HepG2 (cell line): Measurements from ENCODE around the gene IRF7. TPM values are rescaled to one million over a fixed set of nuclear protein-coding genes. Genes with fewer than 3 reads are reported as not detected.

Source experiments
- CHD2 ChIP-seq: IDR thresholded peaks from 2 replicates; pipeline ENCODE4 v1.6.1; 2011; ENCODE audit warnings: low read depth, low read length, improper control_type of control experiment
- HMG20A ChIP-seq: IDR thresholded peaks from 2 replicates; pipeline ENCODE4 v1.6.1; 2016; ENCODE audit warnings: borderline replicate concordance
- NFKB2 ChIP-seq: sonication (generic); formaldehyde crosslinking; IDR thresholded peaks from 2 replicates; pipeline ENCODE4 v1.4.0; 2020; ENCODE audit warnings: missing genetic modification reagents, borderline replicate concordance
- NFKBIZ ChIP-seq: IDR thresholded peaks from 2 replicates; pipeline ENCODE4 v1.6.1; 2018; ENCODE audit warnings: missing genetic modification reagents, missing compliant biosample characterization
- NR3C1 ChIP-seq: sonication (generic); formaldehyde crosslinking; IDR thresholded peaks from 2 replicates; pipeline ENCODE4 v1.4.0; 2020; ENCODE audit warnings: missing genetic modification reagents
- RNF2 ChIP-seq: fragments of 450-650 bp; conservative IDR thresholded peaks from 2 replicates; pipeline ENCODE4 v1.6.1; 2016; ENCODE audit warnings: low read depth
- SIN3B ChIP-seq: fragments of 150-350 bp; IDR thresholded peaks from 2 replicates; pipeline ENCODE4 v1.6.1; 2014; ENCODE audit warnings: low read length
- SMYD3 ChIP-seq: sonication (generic); formaldehyde crosslinking; IDR thresholded peaks from 2 replicates; pipeline ENCODE4 v1.8.1; 2023; ENCODE audit warnings: mild to moderate bottlenecking, missing genetic modification reagents
- SNAI1 ChIP-seq: sonication (generic); formaldehyde crosslinking; IDR thresholded peaks from 2 replicates; pipeline ENCODE4 v1.5.0; 2020; ENCODE audit warnings: mild to moderate bottlenecking, missing genetic modification reagents, borderline replicate concordance
- TCF12 ChIP-seq, 2 experiments: fragments of 450-650 bp in 1 of 2; sonication (generic) in 1 of 2; formaldehyde crosslinking in 1 of 2; IDR thresholded peaks; 2 replicates each; pipeline versions ENCODE4 v1.6.1 to v1.8.0; 2017 to 2022; ENCODE audit warnings: antibody characterized with exemption in 1 of 2, mild to moderate bottlenecking in 1 of 2, missing genetic modification reagents in 1 of 2, moderate library complexity in 1 of 2
- ZC3H13 ChIP-seq: sonication (generic); formaldehyde crosslinking; IDR thresholded peaks from 2 replicates; pipeline ENCODE4 v1.8.1; 2023; ENCODE audit warnings: mild to moderate bottlenecking, missing genetic modification reagents, moderate library complexity
- ZFYVE20 ChIP-seq: sonication (generic); formaldehyde crosslinking; IDR thresholded peaks from 2 replicates; pipeline ENCODE4 v1.8.0; 2023; ENCODE audit warnings: low read depth, mild to moderate bottlenecking, moderate library complexity, missing genetic modification reagents, borderline replicate concordance
- ZNF367 ChIP-seq: sonication (generic); formaldehyde crosslinking; IDR thresholded peaks from 2 replicates; pipeline ENCODE4 v1.4.0; 2020; ENCODE audit warnings: missing genetic modification reagents, borderline replicate concordance
- ZNF543 ChIP-seq: sonication (generic); formaldehyde crosslinking; IDR thresholded peaks from 2 replicates; pipeline ENCODE4 v1.4.0; 2020; ENCODE audit warnings: mild to moderate bottlenecking, missing genetic modification reagents
- ZNF589 ChIP-seq: sonication (generic); formaldehyde crosslinking; conservative IDR thresholded peaks from 2 replicates; pipeline ENCODE4 v1.8.0; 2022; ENCODE audit warnings: mild to moderate bottlenecking, moderate library complexity, missing genetic modification reagents
- ZNF670 ChIP-seq: sonication (generic); formaldehyde crosslinking; IDR thresholded peaks from 2 replicates; pipeline ENCODE4 v1.8.0; 2022; ENCODE audit warnings: mild to moderate bottlenecking, missing genetic modification reagents, borderline replicate concordance
- polyA plus RNA-seq, 8 experiments: library from polyadenylated mRNA; depleted of rRNA in 3 of 8; stranded (reverse) in 7 of 8; unstranded in 1 of 8; fragments of >200 nt; fragmentation: Illumina TruSeq in 4 of 8; extraction: Trizol in 4 of 8; gene quantifications; 2 replicates each; pipeline versions ENCODE4 v1.2.1 to v1.2.3, GENCODE V29; 2011 to 2016; ENCODE audit warnings: low read depth in 4 of 8, missing spikeins in 1 of 8, mixed read lengths in 1 of 8; ENCODE audit not compliant: insufficient read depth in 1 of 8
- total RNA-seq, 5 experiments: library from RNA; depleted of rRNA; stranded (reverse); fragments of >200 nt; fragmentation: Illumina TruSeq; extraction: Trizol; gene quantifications; 2 replicates each; pipeline ENCODE4 v1.2.3, GENCODE V29; 2016; ENCODE audit warnings: low read depth in 1 of 5
- TF ChIP-seq, protein P1 (sequence below): sonication (generic); formaldehyde crosslinking; IDR thresholded peaks from 2 replicates; pipeline ENCODE4 v1.8.1; 2023; ENCODE audit warnings: mild to moderate bottlenecking, inconsistent platforms, moderate library complexity, missing genetic modification reagents, borderline replicate concordance
- TF ChIP-seq, protein P2 (sequence below): sonication (generic); formaldehyde crosslinking; IDR thresholded peaks from 2 replicates; pipeline ENCODE4 v1.8.0; 2023; ENCODE audit warnings: mild to moderate bottlenecking, missing genetic modification reagents

The IRF7 gene
- total and polyA plus RNA-seq, 2 of the 13 experiments (the other 11 are each of a cell fraction or from before 2014, with no cell fraction given): not detected

DNA sequence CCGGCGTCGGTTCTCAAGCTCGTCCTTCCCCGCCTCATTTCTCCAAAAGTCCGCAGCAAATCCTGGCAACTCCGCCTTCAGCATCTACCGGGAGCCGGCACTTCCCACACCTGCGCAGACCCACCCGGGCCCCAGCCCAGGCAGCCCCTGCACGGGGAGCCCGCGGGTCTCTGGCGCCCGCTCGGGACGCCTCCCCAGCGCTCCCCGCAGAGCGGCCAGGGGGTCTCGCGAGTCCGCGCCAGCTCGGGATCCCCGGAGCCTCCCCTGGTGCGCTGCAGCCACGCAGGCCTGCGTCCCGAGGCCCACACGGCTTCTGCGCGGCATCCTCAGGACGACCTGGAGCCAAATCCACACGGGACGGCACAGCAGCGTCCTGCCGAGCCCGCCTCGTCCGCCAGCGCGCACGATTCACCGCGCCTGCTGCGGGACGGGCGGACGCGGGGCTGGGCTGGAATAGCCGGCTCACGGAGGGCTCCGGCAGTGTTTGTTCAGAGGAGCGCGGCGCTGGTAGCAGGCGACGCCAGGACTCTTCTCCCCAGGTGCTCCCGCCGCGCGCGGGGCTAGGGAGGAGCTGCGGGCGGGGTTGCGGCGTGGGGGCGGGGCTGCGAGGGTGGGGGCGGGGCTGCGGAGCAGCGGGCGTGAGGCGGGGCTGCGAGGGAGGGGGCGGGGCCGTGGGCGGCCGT is 40.3 kb downstream of the IRF7 start (continued):
- TF ChIP-seq, protein P1, sequence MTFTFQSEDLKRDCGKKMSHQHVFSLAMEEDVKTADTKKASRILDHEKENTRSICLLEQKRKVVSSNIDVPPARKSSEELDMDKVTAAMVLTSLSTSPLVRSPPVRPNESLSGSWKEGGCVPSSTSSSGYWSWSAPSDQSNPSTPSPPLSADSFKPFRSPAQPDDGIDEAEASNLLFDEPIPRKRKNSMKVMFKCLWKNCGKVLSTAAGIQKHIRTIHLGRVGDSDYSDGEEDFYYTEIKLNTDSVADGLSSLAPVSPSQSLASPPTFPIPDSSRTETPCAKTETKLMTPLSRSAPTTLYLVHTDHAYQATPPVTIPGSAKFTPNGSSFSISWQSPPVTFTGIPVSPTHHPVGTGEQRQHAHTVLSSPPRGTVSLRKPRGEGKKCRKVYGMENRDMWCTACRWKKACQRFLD (CRISPR knock-in tag): peak; percentile 45; the same call in 1 of the 2 replicates
- TF ChIP-seq SNAI1 (CRISPR knock-in tag): 0 out of 2 replicates have a peak, but pooled peaks have one; percentile 76
- no peak for TF ChIP-seq NFKBIZ
- no peak for TF ChIP-seq ZNF589 (CRISPR knock-in tag)
- TF ChIP-seq TCF12 (IDR thresholded peaks at IDR 0.05): no peak
- TF ChIP-seq TCF12 (CRISPR knock-in tag; IDR thresholded peaks at IDR 0.05): peak; percentile 84
- no peak for TF ChIP-seq SMYD3
- TF ChIP-seq RNF2: peak; percentile 59; the same call in 1 of the 2 replicates
- TF ChIP-seq ZC3H13 (CRISPR knock-in tag): peak; percentile 24; the same call in 1 of the 2 replicates
- TF ChIP-seq ZNF367 (CRISPR knock-in tag): no peak
- TF ChIP-seq CHD2: peak; percentile 70
- no peak for TF ChIP-seq HMG20A (CRISPR knock-in tag)
- TF ChIP-seq ZNF543 (CRISPR knock-in tag): 0 out of 2 replicates have a peak, but pooled peaks have one; percentile 61
- TF ChIP-seq ZNF670 (CRISPR knock-in tag): 0 out of 2 replicates have a peak, but pooled peaks have one; percentile 20
- peak; percentile 57; the same call in 1 of the 2 replicates for TF ChIP-seq ZFYVE20 (CRISPR knock-in tag)
- TF ChIP-seq NR3C1 (CRISPR knock-in tag): peak; percentile 54; the same call in 1 of the 2 replicates
- 0 out of 2 replicates have a peak, but pooled peaks have one; percentile 58 for TF ChIP-seq NFKB2
- no peak for TF ChIP-seq SIN3B
- TF ChIP-seq, protein P2, sequence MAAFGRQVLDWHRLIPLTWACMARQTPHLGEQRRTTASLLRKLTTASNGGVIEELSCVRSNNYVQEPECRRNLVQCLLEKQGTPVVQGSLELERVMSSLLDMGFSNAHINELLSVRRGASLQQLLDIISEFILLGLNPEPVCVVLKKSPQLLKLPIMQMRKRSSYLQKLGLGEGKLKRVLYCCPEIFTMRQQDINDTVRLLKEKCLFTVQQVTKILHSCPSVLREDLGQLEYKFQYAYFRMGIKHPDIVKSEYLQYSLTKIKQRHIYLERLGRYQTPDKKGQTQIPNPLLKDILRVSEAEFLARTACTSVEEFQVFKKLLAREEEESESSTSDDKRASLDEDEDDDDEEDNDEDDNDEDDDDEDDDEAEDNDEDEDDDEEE (CRISPR knock-in tag): 0 out of 2 replicates have a peak, but pooled peaks have one; percentile 34
- TF ChIP-seq, all 625 proteins: peak for 93
